Measurements from ENCODE around the gene CPNE4. TPM values are rescaled to one million over a fixed set of nuclear protein-coding genes. Genes with fewer than 3 reads are reported as not detected.

Gene CPNE4
- total RNA-seq, 1 experiment from 2014 or later = 0.41 TPM

DNA sequence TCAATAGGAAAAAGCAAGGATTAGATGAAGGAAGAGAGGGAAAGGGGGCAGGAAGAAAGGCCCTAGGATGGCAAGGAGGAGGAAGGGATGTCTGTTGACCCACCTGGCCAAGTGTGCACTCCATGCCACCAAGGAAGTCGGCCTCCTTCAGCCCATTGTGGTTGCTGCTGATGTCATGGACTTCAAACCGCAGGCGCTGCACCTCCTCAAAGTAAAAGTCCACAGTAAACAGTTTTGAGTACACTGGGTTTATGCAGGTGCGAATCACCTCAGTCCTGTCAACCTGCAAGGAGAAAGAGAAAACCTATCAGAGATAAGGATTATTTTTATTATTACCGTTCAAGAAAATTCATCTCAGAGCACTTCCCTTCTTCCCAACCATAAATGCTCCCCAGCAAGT is 311.5 kb downstream of the CPNE4 start:
- no peaks in the 10 kb centered on the region for H3K9me3 Mint-ChIP-seq (ENCODE audit: unreplicated experiment)
- no peaks in the 10 kb centered on the region for H3K36me3 ChIP-seq (ENCODE audit: control insufficient read depth, insufficient read depth, low read length)
- H3K9me3 ChIP-seq = no peaks in the 10 kb centered on the region
- no peaks in the 10 kb centered on the region for H3K4me1 Mint-ChIP-seq (ENCODE audit: low read depth, unreplicated experiment)
- BruUV-seq (replicated peaks) = no TSS peak
- CTCF ChIA-PET = no interaction called here
- no peak overlapping the region for H3K27ac Mint-ChIP-seq (ENCODE audit: unreplicated experiment)
- intact Hi-C loops (cut with micrococcal nuclease; ENCODE audit: unreplicated experiment) = no loop called here
- POLR2A ChIA-PET = no interaction called here
- DNase-seq = no peak
- H3K27me3 Mint-ChIP-seq (ENCODE audit: insufficient read depth, unreplicated experiment) = peaks cover 18% of the 10 kb centered on the region
- no peaks in the 10 kb centered on the region for H3K27me3 ChIP-seq (replicated peaks; ENCODE audit: control insufficient read depth, insufficient read depth, low read length)
- H3K4me3 ChIP-seq (ENCODE audit: low read depth, low read length) = no peak overlapping the region
- no peaks in the 10 kb centered on the region for H3K4me1 ChIP-seq
- no peaks in the 10 kb centered on the region for H3K36me3 Mint-ChIP-seq (ENCODE audit: insufficient read depth, unreplicated experiment)
- TF ChIP-seq, protein P1, sequence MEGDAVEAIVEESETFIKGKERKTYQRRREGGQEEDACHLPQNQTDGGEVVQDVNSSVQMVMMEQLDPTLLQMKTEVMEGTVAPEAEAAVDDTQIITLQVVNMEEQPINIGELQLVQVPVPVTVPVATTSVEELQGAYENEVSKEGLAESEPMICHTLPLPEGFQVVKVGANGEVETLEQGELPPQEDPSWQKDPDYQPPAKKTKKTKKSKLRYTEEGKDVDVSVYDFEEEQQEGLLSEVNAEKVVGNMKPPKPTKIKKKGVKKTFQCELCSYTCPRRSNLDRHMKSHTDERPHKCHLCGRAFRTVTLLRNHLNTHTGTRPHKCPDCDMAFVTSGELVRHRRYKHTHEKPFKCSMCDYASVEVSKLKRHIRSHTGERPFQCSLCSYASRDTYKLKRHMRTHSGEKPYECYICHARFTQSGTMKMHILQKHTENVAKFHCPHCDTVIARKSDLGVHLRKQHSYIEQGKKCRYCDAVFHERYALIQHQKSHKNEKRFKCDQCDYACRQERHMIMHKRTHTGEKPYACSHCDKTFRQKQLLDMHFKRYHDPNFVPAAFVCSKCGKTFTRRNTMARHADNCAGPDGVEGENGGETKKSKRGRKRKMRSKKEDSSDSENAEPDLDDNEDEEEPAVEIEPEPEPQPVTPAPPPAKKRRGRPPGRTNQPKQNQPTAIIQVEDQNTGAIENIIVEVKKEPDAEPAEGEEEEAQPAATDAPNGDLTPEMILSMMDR (IDR thresholded peaks at IDR 0.05; ENCODE audit: insufficient read depth in 1 of 2, low read depth in 1 of 2, low read length in 1 of 2, severe bottlenecking in 1 of 2, unreplicated experiment in 1 of 2) = no peak
- H3K4me3 Mint-ChIP-seq (ENCODE audit: unreplicated experiment) = no peak overlapping the region

GRCh38 chr3:131717493-131717892 is 317.3 kb downstream of the CPNE4 start:
- no peak overlapping the region for H3K27ac Mint-ChIP-seq (ENCODE audit: unreplicated experiment)
- H3K4me3 Mint-ChIP-seq (ENCODE audit: unreplicated experiment) = no peak overlapping the region
- CTCF ChIA-PET = no interaction called here
- BruUV-seq (replicated peaks) = no TSS peak
- H3K4me3 ChIP-seq (ENCODE audit: low read depth, low read length) = no peak overlapping the region
- no peak for DNase-seq
- no peaks in the 10 kb centered on the region for H3K9me3 Mint-ChIP-seq (ENCODE audit: unreplicated experiment)
- H3K36me3 ChIP-seq (ENCODE audit: control insufficient read depth, insufficient read depth, low read length) = no peaks in the 10 kb centered on the region
- no peaks in the 10 kb centered on the region for H3K4me1 ChIP-seq
- POLR2A ChIA-PET = no interaction called here
- TF ChIP-seq, protein P1 (IDR thresholded peaks at IDR 0.05; ENCODE audit: insufficient read depth in 1 of 2, low read depth in 1 of 2, low read length in 1 of 2, severe bottlenecking in 1 of 2, unreplicated experiment in 1 of 2) = no peak
- no peaks in the 10 kb centered on the region for H3K4me1 Mint-ChIP-seq (ENCODE audit: low read depth, unreplicated experiment)
- H3K36me3 Mint-ChIP-seq (ENCODE audit: insufficient read depth, unreplicated experiment) = no peaks in the 10 kb centered on the region
- peaks cover 24% of the 10 kb centered on the region for H3K27me3 Mint-ChIP-seq (ENCODE audit: insufficient read depth, unreplicated experiment)
- H3K27me3 ChIP-seq (replicated peaks; ENCODE audit: control insufficient read depth, insufficient read depth, low read length) = no peaks in the 10 kb centered on the region
- intact Hi-C loops (cut with micrococcal nuclease; ENCODE audit: unreplicated experiment) = no loop called here
- no peaks in the 10 kb centered on the region for H3K9me3 ChIP-seq

DNA sequence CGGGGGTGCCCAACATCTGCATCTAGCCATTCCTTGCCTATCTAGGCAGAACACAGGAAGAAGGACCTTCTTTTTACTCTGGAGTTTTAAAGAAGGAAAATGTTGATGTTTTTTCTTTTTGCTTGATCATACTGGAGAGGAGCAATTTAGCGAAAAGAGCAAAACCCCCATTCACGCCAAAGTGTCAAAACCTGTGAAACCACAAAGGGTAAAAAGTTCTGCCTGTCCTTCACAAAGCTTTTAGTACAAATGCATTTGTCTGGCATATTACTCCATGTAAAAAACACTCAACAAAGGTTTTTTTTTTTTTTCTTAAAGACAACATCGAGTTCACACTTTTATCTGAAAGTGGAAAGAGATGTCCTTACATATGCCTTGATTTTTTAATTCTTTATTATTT is 317.9 kb downstream of the CPNE4 start:
- TF ChIP-seq, protein P1 (IDR thresholded peaks at IDR 0.05; ENCODE audit: insufficient read depth in 1 of 2, low read depth in 1 of 2, low read length in 1 of 2, severe bottlenecking in 1 of 2, unreplicated experiment in 1 of 2) = no peak
- Histone ChIP-seq H3K27me3 (replicated peaks; ENCODE audit: control insufficient read depth, insufficient read depth, low read length) (no peaks in the 10 kb centered on the region), H3K4me3 (ENCODE audit: low read depth, low read length) (no peak overlapping the region), H3K9me3 (no peaks in the 10 kb centered on the region), H3K4me1 (no peaks in the 10 kb centered on the region), H3K36me3 (ENCODE audit: control insufficient read depth, insufficient read depth, low read length) (no peaks in the 10 kb centered on the region)
- ChIA-PET CTCF (no interaction called here), POLR2A (no interaction called here)
- intact Hi-C loops (cut with micrococcal nuclease; ENCODE audit: unreplicated experiment) = no loop called here
- H3K9me3 Mint-ChIP-seq (ENCODE audit: unreplicated experiment) = no peaks in the 10 kb centered on the region
- H3K36me3 Mint-ChIP-seq (ENCODE audit: insufficient read depth, unreplicated experiment) = no peaks in the 10 kb centered on the region
- H3K27me3 Mint-ChIP-seq (ENCODE audit: insufficient read depth, unreplicated experiment) = peaks cover 22% of the 10 kb centered on the region
- no TSS peak for BruUV-seq (replicated peaks)
- H3K4me3 Mint-ChIP-seq (ENCODE audit: unreplicated experiment) = no peak overlapping the region
- H3K27ac Mint-ChIP-seq (ENCODE audit: unreplicated experiment) = no peak overlapping the region
- no peak for DNase-seq
- no peaks in the 10 kb centered on the region for H3K4me1 Mint-ChIP-seq (ENCODE audit: low read depth, unreplicated experiment)
